Measurements from ENCODE around the gene PCDHA7.
"Not testable (repeated sequence)": the region's sequence is repeated elsewhere in the genome, so short reads cannot be mapped to it uniquely, and the experiment has no call there.

PCDHA7 gene

DNA sequence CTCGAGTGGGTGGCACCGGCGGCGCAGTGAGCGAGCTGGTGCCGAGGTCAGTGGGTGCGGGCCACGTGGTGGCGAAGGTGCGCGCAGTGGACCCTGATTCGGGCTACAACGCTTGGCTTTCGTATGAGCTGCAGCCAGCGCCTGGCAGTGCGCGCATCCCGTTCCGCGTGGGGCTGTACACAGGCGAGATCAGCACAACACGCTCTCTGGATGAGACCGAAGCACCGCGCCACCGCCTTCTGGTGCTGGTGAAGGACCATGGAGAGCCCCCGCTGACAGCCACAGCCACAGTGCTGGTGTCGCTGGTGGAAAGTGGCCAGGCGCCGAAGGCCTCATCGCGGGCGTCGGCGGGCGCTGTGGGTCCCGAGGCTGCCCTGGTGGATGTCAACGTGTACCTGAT is 10.6 kb upstream of the PCDHA7 start:
- no peak for DNase-seq

DNA sequence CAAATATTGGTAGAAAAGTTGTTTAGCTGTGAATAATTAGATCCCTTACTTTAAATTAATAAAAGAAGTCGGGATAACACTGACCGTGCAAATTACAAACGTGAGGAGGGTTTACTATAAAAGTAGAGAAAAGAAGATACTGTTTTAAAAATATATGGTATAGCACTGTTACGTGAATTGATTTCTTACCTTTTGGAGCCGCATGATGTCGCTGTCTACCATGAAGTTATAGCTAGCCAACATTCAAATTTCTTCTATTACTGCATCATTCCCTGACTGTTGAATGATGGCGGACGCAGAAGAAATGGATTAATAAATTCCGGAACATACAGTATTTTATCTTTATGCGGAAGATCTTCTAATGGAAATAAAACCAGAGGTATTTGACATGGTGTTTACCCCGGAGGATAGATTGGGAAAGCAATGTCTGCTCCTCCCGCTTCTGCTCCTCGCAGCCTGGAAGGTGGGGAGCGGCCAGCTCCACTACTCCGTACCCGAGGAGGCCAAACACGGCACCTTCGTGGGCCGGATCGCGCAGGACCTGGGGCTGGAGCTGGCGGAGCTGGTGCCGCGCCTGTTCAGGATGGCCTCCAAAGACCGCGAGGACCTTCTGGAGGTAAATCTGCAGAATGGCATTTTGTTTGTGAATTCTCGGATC is 6.2 kb upstream of the PCDHA7 start, which contains the start of gene PCDHA6:
Gene PCDHA6 (plus strand): TSS at position 257 of the 658 bp plus-strand sequence. CDS start 132 bp downstream, at position 389.
- no peak for DNase-seq

DNA sequence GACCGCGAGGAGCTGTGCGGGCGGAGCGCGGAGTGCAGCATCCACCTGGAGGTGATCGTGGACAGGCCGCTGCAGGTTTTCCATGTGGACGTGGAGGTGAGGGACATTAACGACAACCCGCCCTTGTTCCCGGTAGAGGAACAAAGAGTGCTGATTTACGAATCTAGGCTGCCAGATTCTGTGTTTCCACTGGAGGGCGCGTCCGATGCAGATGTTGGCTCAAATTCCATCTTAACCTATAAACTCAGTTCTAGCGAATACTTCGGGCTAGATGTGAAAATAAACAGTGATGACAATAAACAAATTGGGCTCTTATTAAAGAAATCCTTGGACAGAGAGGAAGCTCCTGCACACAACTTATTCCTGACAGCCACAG is 5.7 kb upstream of the PCDHA7 start:
- no peak for DNase-seq

DNA sequence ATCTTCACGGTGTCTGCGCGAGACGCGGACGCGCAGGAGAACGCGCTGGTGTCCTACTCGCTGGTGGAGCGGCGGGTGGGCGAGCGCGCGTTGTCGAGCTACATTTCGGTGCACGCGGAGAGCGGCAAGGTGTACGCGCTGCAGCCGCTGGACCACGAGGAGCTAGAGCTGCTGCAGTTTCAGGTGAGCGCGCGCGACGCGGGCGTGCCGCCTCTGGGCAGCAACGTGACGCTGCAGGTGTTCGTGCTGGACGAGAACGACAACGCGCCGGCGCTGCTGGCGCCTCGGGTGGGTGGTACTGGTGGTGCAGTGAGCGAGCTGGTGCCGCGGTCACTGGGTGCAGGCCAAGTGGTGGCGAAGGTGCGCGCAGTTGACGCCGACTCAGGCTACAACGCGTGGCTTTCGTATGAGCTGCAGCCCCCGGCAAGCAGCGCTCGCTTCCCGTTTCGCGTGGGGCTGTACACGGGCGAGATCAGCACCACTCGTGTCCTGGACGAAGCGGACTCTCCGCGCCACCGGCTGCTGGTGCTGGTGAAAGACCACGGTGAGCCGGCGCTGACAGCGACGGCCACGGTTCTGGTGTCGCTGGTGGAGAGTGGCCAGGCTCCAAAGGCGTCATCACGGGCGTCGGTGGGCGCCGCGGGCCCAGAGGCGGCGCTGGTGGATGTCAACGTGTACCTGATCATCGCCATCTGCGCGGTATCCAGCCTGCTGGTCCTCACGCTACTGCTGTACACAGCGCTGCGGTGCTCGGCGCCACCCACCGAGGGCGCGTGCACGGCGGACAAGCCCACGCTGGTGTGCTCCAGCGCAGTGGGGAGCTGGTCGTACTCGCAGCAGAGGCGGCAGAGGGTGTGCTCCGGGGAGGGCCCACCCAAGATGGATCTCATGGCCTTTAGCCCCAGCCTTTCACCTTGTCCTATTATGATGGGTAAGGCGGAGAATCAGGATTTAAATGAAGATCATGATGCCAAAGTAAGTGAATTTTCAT is 4.3 kb upstream of the PCDHA7 start:
- DNase-seq = not testable (repeated sequence)

DNA sequence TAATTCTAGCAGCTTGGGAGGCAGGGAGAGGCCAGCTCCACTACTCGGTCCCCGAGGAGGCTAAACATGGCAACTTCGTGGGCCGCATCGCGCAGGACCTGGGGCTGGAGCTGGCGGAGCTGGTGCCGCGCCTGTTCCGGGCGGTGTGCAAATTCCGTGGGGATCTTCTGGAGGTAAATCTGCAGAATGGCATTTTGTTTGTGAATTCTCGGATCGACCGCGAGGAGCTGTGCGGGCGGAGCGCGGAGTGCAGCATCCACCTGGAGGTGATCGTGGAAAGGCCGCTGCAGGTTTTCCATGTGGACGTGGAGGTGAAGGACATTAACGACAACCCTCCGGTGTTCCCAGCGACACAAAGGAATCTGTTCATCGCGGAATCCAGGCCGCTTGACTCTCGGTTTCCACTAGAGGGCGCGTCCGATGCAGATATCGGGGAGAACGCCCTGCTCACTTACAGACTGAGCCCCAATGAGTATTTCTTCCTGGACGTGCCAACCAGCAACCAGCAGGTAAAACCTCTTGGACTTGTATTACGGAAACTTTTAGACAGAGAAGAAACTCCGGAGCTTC is 455 bp downstream of the PCDHA7 start:
- not testable (repeated sequence) for DNase-seq

DNA sequence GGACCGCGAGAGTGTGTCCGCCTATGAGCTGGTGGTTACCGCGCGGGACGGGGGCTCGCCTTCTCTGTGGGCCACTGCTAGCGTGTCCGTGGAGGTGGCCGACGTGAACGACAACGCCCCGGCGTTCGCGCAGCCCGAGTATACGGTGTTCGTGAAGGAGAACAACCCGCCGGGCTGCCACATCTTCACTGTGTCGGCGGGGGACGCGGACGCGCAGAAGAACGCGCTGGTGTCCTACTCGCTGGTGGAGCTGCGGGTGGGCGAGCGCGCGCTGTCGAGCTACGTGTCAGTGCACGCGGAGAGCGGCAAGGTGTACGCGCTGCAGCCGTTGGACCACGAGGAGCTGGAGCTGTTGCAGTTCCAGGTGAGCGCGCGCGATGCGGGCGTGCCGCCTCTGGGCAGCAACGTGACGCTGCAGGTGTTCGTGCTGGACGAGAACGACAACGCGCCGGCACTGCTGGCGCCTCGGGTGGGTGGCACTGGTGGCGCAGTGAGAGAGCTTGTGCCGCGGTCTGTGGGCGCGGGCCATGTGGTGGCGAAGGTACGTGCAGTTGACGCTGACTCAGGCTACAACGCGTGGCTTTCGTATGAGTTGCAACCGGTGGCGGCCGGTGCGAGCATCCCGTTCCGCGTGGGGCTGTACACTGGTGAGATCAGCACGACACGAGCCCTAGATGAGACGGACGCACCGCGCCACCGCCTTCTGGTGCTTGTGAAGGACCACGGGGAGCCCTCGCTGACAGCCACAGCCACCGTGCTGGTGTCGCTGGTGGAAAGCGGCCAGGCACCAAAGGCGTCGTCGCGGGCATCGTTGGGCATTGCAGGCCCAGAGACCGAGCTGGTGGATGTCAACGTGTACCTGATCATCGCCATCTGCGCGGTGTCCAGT is 1.8 kb downstream of the PCDHA7 start:
- DNase-seq = no peak

DNA sequence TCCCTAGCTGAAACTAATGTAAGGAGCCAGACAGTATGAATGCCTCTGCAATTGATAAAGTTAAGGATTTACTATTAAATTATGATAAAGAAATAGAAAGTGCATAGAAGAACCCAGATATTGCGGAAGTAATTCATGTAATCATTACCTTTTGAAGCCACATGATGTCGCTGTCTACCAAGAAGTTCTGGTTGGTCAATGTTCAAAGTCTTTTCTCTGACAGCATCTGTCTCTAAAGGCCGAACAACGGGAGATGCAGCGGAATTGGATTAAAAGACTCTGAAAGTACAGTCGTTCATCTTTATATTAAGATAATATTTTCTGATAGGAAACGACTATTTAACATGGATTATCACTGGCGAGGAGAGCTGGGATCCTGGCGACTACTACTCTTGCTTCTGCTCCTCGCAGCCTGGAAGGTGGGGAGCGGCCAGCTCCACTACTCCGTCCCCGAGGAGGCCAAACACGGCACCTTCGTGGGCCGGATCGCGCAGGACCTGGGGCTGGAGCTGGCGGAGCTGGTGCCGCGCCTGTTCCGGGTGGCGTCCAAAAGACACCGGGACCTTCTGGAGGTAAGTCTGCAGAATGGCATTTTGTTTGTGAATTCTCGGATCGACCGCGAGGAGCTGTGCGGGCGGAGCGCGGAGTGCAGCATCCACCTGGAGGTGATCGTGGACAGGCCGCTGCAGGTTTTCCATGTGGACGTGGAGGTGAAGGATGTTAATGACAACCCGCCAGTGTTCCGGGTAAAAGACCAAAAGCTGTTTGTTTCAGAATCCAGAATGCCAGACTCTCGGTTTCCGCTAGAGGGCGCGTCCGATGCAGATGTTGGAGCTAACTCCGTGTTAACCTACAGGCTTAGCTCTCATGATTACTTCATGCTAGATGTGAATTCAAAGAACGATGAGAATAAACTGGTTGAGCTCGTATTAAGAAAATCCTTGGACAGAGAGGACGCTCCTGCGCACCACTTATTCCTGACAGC is 7.2 kb downstream of the PCDHA7 start, which contains the start of gene PCDHA8:
Gene PCDHA8 (plus strand): TSS at position 210 of the 985 bp plus-strand sequence. CDS start 135 bp downstream, at position 345.
- no peak for DNase-seq

DNA sequence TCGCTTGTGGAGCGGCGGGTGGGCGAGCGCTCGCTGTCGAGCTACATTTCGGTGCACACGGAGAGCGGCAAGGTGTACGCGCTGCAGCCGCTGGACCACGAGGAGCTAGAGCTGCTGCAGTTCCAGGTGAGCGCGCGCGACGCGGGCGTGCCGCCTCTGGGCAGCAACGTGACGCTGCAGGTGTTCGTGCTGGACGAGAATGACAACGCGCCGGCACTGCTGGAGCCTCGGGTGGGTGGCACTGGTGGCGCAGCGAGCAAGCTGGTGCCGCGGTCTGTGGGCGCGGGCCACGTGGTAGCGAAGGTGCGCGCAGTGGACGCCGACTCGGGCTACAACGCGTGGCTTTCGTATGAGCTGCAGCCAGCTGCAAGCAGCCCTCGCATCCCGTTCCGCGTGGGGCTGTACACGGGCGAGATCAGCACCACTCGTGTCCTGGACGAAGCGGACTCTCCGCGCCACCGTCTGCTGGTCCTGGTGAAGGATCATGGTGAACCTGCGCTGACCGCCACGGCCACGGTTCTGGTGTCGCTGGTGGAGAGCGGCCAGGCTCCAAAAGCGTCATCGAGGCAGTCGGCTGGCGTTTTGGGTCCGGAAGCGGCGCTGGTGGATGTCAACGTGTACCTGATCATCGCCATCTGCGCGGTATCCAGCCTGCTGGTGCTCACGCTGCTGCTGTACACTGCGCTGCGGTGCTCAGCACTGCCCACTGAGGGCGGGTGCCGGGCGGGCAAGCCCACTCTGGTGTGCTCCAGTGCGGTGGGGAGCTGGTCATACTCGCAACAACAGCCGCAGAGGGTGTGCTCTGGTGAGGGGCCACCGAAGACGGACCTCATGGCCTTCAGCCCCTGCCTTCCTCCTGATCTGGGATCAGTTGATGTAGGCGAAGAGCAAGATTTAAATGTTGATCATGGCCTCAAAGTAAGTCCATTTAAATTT is 9.0 kb downstream of the PCDHA7 start:
- DNase-seq = no peak

DNA sequence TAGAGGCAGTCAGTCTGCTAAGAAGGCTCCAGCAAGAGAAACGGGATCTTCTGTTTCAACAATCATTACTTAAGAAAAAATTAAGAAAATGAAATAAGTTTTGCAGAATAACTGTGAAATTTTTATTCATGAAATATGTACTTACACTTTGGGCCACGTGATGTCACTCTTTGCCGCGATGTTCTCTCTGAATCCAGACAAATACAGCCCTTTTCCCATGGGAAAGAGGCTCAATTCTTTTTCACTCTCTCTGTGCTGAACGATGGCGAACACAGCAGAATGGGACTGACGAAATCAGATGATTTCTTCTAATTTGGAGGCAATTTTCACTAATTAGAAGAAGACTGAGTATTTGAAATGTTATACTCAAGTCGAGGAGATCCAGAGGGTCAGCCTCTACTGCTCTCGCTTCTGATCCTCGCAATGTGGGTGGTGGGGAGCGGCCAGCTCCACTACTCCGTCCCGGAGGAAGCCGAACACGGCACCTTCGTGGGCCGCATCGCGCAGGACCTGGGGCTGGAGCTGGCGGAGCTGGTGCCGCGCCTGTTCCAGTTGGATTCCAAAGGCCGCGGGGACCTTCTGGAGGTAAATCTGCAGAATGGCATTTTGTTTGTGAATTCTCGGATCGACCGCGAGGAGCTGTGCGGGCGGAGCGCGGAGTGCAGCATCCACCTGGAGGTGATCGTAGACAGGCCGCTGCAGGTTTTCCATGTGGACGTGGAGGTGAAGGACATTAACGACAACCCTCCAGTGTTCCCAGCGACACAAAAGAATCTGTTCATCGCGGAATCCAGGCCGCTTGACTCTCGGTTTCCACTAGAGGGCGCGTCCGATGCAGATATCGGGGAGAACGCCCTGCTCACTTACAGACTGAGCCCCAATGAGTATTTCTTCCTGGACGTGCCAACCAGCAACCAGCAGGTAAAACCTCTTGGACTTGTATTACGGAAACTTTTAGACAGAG is 14.4 kb downstream of the PCDHA7 start, which contains the start of gene PCDHA9:
Gene PCDHA9 (plus strand): TSS at position 244 of the 964 bp plus-strand sequence. CDS start 114 bp downstream, at position 358.
- DNase-seq = not testable (repeated sequence)

DNA sequence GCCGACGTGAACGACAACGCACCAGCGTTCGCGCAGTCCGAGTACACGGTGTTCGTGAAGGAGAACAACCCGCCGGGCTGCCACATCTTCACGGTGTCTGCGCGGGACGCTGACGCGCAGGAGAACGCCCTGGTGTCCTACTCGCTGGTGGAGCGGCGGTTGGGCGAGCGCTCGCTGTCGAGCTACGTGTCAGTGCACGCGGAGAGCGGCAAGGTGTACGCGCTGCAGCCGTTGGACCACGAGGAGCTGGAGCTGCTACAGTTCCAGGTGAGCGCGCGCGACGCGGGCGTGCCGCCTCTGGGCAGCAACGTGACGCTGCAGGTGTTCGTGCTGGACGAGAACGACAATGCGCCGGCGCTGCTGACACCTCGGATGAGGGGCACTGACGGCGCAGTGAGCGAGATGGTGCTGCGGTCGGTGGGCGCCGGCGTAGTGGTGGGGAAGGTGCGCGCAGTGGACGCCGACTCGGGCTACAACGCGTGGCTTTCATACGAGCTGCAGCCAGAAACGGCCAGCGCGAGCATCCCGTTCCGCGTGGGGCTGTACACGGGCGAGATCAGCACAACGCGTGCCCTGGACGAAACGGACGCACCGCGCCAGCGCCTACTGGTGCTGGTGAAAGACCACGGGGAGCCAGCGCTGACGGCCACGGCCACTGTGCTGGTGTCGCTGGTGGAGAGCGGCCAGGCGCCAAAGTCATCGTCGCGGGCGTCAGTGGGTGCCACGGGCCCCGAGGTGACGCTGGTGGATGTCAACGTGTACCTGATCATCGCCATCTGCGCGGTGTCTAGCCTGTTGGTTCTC is 16.0 kb downstream of the PCDHA7 start:
- DNase-seq = not testable (repeated sequence)

DNA sequence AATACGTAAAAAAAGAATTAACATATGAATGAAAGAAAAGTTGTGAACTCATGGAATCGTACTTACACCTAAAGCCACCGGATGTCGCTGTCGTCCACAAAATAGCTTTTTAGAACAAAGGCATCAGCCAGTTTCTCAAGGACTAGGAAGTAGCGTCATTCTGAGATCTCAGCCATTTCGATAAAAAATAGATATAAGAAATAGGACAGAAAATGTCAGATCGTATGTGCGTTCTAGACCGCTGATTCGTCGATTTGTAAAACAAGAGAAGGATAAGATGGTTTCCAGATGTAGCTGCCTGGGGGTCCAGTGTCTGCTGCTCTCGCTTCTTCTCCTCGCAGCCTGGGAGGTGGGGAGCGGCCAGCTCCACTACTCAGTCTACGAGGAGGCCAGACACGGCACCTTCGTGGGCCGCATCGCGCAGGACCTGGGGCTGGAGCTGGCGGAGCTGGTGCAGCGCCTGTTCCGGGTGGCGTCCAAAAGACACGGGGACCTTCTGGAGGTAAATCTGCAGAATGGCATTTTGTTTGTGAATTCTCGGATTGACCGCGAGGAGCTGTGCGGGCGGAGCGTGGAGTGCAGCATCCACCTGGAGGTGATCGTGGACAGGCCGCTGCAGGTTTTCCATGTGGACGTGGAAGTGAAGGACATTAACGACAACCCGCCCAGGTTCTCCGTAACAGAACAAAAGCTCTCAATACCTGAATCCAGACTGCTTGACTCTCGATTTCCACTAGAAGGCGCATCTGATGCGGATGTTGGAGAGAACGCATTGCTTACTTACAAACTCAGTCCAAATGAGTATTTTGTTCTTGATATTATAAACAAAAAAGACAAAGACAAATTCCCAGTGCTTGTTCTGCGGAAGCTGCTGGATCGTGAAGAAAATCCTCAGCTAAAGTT is 22.0 kb downstream of the PCDHA7 start, which contains the start of gene PCDHA10:
Gene PCDHA10 (plus strand): TSS at position 126 of the 903 bp plus-strand sequence. CDS start 152 bp downstream, at position 278.
- no peak for DNase-seq

DNA sequence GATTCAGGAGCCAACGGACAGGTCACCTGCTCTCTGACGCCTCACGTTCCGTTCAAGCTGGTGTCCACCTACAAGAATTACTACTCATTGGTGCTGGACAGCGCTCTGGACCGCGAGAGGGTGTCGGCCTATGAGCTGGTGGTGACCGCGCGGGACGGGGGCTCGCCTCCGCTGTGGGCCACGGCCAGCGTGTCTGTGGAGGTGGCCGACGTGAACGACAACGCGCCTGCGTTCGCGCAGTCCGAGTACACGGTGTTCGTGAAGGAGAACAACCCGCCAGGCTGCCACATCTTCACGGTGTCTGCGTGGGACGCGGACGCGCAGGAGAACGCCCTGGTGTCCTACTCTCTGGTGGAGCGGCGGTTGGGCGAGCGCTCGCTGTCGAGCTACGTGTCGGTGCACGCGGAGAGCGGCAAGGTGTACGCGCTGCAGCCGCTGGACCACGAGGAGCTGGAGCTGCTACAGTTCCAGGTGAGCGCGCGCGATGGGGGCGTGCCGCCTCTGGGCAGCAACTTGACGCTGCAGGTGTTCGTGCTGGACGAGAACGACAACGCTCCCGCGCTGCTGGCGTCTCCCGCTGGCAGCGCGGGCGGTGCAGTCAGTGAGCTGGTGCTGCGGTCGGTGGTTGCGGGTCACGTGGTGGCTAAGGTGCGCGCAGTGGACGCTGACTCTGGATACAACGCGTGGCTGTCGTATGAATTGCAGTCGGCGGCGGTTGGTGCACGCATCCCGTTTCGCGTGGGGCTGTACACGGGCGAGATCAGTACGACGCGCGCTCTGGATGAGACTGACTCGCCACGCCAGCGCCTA is 23.3 kb downstream of the PCDHA7 start:
- DNase-seq = no peak

DNA sequence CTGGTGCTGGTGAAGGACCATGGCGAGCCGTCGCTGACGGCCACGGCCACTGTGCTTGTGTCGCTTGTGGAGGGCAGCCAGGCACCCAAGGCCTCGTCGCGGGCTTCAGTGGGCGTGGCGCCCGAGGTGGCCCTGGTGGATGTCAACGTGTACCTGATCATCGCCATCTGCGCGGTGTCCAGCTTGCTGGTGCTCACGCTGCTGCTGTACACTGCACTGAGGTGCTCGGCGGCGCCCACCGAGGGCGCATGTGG is 23.8 kb downstream of the PCDHA7 start:
- DNase-seq = no peak

DNA sequence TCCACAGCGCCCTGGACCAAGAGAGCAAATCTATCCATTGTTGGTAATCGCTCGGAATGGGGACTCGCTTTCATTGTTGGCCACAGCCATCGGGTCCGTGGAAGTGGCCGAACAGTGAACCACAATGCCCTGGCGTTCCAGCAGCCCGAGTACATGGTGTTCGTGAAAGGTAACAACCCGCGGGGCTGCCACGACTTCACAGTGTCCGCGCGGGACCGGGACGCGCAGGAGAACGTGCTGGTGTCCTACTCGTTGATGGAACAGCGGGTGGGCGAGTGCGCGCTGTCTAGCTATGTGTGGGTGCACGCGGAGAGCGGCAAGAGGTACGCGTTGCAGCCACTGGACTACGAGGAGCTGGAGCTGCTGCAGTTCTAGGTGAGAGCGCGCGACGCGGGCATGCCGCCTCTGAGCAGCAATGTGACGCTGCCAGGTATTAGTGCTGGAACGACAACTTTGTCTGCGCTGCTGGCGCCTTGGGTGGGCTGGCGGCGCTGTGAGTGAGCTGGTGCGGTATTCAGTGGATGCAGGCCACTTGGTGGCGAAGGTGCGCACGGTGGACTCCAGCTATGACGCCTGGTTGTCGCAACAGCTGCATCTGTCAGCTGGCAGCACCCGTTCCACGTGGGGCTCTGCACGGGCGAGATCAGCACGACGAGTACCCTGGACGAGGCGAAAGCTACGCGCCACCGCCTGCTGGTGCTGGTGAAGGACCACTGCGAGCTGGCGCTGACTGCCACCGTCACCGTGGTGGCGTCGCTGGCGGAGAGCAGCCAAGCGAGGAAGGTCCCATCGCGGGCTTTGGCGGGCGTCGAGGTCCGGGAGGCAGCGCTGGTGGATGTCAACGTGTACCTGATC is 28.6 kb downstream of the PCDHA7 start:
- DNase-seq = no peak

Measured in SIG-M5 (cell line).